ENCODE results near the gene LTC4S. TPM values are rescaled to one million over a fixed set of nuclear protein-coding genes. Genes with fewer than 3 reads are reported as not detected.

The LTC4S gene
- total RNA-seq, 1 donor, result 3.3 TPM

- no peak overlapping the region for H3K4me3 ChIP-seq (ENCODE audit: low read depth, low read length)
- TF ChIP-seq CTCF (IDR thresholded peaks at IDR 0.05; ENCODE audit: insufficient read depth, low read length), result no peak
- DNase-seq (ENCODE audit: low read depth), result peak; percentile 35
Measured at GRCh38 chr5:179840321-179840720, 46.5 kb downstream of the LTC4S start.

- no peak overlapping the region for H3K4me3 ChIP-seq (ENCODE audit: low read depth, low read length)
- TF ChIP-seq CTCF (IDR thresholded peaks at IDR 0.05; ENCODE audit: insufficient read depth, low read length), result no peak
- peak; percentile 28 for DNase-seq (ENCODE audit: low read depth)
Measured at GRCh38 chr5:179840766-179841165, 47.0 kb downstream of the LTC4S start.

GRCh38 chr5:179841621-179842020 lies 47.8 kb downstream of the LTC4S start:
- peak; percentile 20 for DNase-seq (ENCODE audit: low read depth)
- no peak overlapping the region for H3K4me3 ChIP-seq (ENCODE audit: low read depth, low read length)
- no peak for TF ChIP-seq CTCF (IDR thresholded peaks at IDR 0.05; ENCODE audit: insufficient read depth, low read length)

Small RNA genes lying within 50 kb of the gene (small RNA-seq; reads per million reads assigned to genes)
- gene MIR1229, result not detected

Other genes with a start within 250 kb of the LTC4S start
- 53.0 and 143 TPM in 2 replicates for gene RUFY1, start 243.4 kb upstream of the LTC4S start, total RNA-seq (ENCODE audit: low replicate concordance)
- 397 and 968 TPM in 2 replicates for gene HNRNPH1, start 170.3 kb upstream of the LTC4S start, total RNA-seq (ENCODE audit: low replicate concordance)
- gene CBY3, start 113.0 kb upstream of the LTC4S start, total RNA-seq (ENCODE audit: low replicate concordance), result not detected in 2 replicates
- gene CANX, start 95.0 kb upstream of the LTC4S start, total RNA-seq (ENCODE audit: low replicate concordance), result 645 and 1,866 TPM in 2 replicates
- gene MAML1, start 61.2 kb upstream of the LTC4S start, total RNA-seq (ENCODE audit: low replicate concordance), result 4.7 and 9.9 TPM in 2 replicates
- 106 and 141 TPM in 2 replicates for gene MGAT4B, start 12.9 kb downstream of the LTC4S start, total RNA-seq (ENCODE audit: low replicate concordance)
- gene SQSTM1, start 26.9 kb downstream of the LTC4S start, total RNA-seq (ENCODE audit: low replicate concordance), result 596 and 1,869 TPM in 2 replicates
- gene MRNIP, start 64.8 kb downstream of the LTC4S start, total RNA-seq (ENCODE audit: low replicate concordance), result 3.5 and 11.0 TPM in 2 replicates
- 63.7 and 70.9 TPM in 2 replicates for gene TBC1D9B, start 113.9 kb downstream of the LTC4S start, total RNA-seq (ENCODE audit: low replicate concordance)

Measured in fibroblast of the aortic adventitia (primary cell).